Ammon's horn (tissue), 1 donor: Measurements from ENCODE around the gene ZDHHC24.

Experiments used
- DNase-seq: peaks from one replicate; pipeline ENCODE4 v3.0.0-alpha.2; 2016; ENCODE audit warnings: low spot score

The ZDHHC24 gene

DNA sequence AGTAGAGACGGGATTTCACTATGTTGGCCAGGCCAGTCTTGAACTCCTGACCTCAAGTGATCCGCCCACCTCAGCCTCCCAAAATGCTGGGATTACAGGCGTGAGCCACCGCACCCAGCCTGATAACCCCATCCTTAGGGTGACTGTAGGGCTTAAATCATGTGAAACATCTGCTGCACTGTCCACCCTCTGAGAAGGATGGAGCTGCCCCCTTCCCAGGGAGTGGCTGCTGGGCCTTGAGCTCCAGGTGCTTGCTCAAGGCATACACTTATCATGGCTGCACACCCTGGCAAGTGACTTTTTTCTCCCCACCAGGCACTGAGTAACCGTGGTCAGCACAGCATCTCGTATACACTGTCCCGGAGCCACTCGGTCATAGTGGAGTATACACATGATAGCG, 73.8 kb downstream of the ZDHHC24 start:
- DNase-seq = no peak

GRCh38 chr11:66471142-66471541, 74.7 kb downstream of the ZDHHC24 start:
- DNase-seq = no peak
